Immature natural killer cell (primary cell): ENCODE measurements around the gene MFAP2. TPM values are rescaled to one million over a fixed set of nuclear protein-coding genes. Genes with fewer than 3 reads are reported as not detected.
"Not testable (repeated sequence)": the region's sequence is repeated elsewhere in the genome, so short reads cannot be mapped to it uniquely, and the experiment has no call there.

Source experiments
- DNase-seq, 3 donors: peaks; one replicate each; pipeline ENCODE4 v3.0.0; 2022; ENCODE audit warnings: mixed read lengths in 1 of 3
- H3K27ac Mint-ChIP-seq, 6 donors: one replicate each; pipeline ENCODE4 v1.8.0; 2020; ENCODE audit warnings: mixed read lengths in 6 of 6, mild to moderate bottlenecking in 5 of 6, inconsistent platforms in 4 of 6, moderate library complexity in 3 of 6
- H3K27me3 Mint-ChIP-seq, 3 donors: one replicate each; pipeline ENCODE4 v1.8.0; 2020 to 2021; ENCODE audit warnings: low read depth in 3 of 3, mild to moderate bottlenecking in 3 of 3, mixed read lengths in 3 of 3, moderate library complexity in 3 of 3, inconsistent platforms in 1 of 3
- H3K36me3 Mint-ChIP-seq, 3 donors: one replicate each; pipeline ENCODE4 v1.8.0; 2020; ENCODE audit warnings: mixed read lengths in 3 of 3, inconsistent platforms in 2 of 3, mild to moderate bottlenecking in 2 of 3
- H3K4me1 Mint-ChIP-seq, 2 donors: one replicate each; pipeline ENCODE4 v1.8.0; 2020; ENCODE audit warnings: inconsistent platforms in 2 of 2, mild to moderate bottlenecking in 2 of 2, mixed read lengths in 2 of 2, moderate library complexity in 1 of 2
- H3K4me3 Mint-ChIP-seq, 5 donors: one replicate each; pipeline ENCODE4 v1.8.0; 2020; ENCODE audit warnings: mild to moderate bottlenecking in 5 of 5, mixed read lengths in 5 of 5, inconsistent platforms in 3 of 5, moderate library complexity in 3 of 5
- H3K9me3 Mint-ChIP-seq, 6 donors: one replicate each; pipeline ENCODE4 v1.8.0; 2020; ENCODE audit warnings: mild to moderate bottlenecking in 6 of 6, mixed read lengths in 6 of 6, inconsistent platforms in 4 of 6, moderate library complexity in 3 of 6
- polyA plus RNA-seq, 3 donors: library from polyadenylated mRNA; unstranded; fragments of 300-500 nt; fragmentation: Illumina TruSeq; gene quantifications; one replicate each; pipeline ENCODE4 v1.2.3, GENCODE V29; 2021

MFAP2 gene
- polyA plus RNA-seq, 3 donors from 2014 or later, result not detected

GRCh38 chr1:16938351-16939321, 41.8 kb downstream of the MFAP2 start:
- DNase-seq, result no peak
- H3K9me3 Mint-ChIP-seq, result no peaks in the 10 kb centered on the region
- peaks cover 0 to 2% (median 0%) of the 10 kb centered on the region in 3 donors for H3K27me3 Mint-ChIP-seq
- peak overlapping the region in 1 of 6 donors; percentile 74 for H3K27ac Mint-ChIP-seq
- peaks cover 6 to 15% (median 12%) of the 10 kb centered on the region in 3 donors for H3K36me3 Mint-ChIP-seq
- H3K4me3 Mint-ChIP-seq, result no peak overlapping the region
- H3K4me1 Mint-ChIP-seq, result no peaks in the 10 kb centered on the region

DNA sequence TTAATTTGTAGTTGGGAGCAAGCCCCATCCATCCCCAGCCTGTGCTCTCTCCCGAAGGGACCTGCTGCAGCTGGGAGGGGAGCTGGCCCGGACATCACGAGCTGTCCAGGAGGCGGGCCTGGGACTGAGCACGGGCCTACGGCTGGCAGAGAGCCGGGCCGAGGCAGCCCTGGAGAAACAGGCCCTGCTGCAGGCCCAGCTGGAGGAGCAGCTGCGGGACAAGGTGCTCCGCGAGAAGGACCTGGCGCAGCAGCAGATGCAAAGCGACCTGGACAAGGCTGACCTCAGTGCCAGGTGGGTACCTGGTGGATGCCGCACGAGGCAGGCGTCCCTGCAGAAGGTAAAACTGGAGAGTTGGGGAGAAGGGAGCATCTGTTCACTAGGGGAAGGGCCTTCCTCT, 43.8 kb downstream of the MFAP2 start:
- DNase-seq, H3K9me3 Mint-ChIP-seq, H3K27me3 Mint-ChIP-seq, H3K36me3 Mint-ChIP-seq, H3K27ac Mint-ChIP-seq, H3K4me3 Mint-ChIP-seq, H3K4me1 Mint-ChIP-seq: not testable (repeated sequence)

- DNase-seq, H3K4me3 Mint-ChIP-seq, H3K27ac Mint-ChIP-seq, H3K9me3 Mint-ChIP-seq, H3K4me1 Mint-ChIP-seq, H3K27me3 Mint-ChIP-seq: not testable (repeated sequence)
- peaks cover 4 to 13% (median 9%) of the 10 kb centered on the region in 3 donors for H3K36me3 Mint-ChIP-seq
Observed at GRCh38 chr1:16933945-16934344, 46.5 kb downstream of the MFAP2 start.

DNA sequence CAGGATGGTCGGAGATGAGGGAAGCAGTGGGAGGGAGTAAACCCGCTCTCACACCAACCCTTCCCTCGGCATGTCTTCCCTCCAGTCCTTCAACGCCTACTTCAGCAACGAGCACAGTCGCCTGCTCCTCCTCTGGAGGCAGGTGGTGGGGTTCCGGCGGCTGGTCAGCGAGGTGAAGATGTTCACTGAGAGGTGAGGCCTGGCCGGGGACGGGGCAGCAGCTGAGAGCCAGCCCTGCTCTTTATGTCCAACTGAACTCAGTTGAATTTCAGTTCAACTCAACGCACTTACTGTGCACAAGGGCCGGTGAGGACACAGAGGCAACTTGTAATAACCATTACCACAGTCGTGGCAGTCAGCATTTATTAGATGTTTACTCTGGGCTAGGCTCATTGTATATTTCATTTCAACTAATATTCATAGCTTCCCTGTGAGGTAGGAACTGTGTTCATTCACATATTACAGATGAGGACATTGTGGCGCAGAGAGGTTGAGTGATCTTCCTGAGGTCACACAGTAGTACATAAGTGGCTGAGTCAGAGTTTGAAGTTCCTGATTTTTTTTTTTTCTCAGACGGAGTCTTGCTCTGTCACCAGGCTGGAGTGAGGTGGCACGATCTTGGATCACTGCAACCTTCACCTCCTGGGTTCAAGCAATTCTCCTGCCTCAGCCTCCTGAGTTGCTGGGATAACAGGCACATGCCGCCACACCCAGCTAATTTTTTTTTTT, 49.0 kb downstream of the MFAP2 start:
- not testable (repeated sequence) for H3K4me3 Mint-ChIP-seq, H3K27ac Mint-ChIP-seq, H3K9me3 Mint-ChIP-seq, H3K27me3 Mint-ChIP-seq, H3K4me1 Mint-ChIP-seq, DNase-seq
- H3K36me3 Mint-ChIP-seq, result peaks cover 4 to 13% (median 9%) of the 10 kb centered on the region in 3 donors

DNA sequence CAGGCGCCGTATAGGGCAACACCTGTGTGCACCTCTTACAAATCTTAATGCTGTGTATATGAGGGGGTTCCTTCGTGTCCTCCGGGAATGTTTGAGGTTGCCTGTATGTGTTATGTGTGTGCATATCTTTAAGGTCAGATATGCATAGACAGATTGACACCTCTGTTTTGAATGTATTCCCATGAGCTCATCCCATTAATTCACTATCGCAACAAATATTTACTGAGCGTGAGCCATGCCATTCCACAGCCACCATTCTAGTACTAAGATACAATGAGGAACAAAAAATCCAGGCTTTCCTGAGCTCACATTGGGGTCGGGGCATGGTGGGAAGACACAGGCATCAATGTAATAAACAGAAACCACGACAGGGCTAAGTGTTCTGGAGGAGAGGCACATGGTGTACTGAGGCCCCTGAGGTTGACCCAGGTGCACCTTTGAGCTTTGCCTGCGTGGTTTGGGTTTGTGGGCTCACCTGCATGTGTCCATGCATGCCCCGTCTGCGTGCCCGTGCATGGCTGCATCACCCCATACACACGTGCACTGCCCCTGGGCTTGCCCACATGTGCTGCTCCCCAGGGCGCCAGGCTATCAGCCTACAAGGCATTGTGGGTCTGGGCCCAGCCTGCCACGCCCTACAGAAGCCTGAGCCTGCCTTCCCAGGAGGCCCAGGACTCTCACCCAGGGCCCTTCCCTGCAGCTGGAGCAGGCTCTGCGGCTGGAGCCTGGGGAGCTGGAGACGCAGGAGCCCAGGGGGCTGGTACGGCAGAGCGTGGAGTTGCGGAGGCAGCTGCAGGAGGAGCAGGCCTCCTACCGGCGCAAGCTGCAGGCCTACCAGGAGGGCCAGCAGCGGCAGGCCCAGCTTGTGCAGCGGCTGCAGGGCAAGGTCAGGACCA, 51.0 kb downstream of the MFAP2 start:
- not testable (repeated sequence) for H3K27me3 Mint-ChIP-seq, DNase-seq, H3K36me3 Mint-ChIP-seq, H3K27ac Mint-ChIP-seq, H3K9me3 Mint-ChIP-seq, H3K4me1 Mint-ChIP-seq, H3K4me3 Mint-ChIP-seq

DNA sequence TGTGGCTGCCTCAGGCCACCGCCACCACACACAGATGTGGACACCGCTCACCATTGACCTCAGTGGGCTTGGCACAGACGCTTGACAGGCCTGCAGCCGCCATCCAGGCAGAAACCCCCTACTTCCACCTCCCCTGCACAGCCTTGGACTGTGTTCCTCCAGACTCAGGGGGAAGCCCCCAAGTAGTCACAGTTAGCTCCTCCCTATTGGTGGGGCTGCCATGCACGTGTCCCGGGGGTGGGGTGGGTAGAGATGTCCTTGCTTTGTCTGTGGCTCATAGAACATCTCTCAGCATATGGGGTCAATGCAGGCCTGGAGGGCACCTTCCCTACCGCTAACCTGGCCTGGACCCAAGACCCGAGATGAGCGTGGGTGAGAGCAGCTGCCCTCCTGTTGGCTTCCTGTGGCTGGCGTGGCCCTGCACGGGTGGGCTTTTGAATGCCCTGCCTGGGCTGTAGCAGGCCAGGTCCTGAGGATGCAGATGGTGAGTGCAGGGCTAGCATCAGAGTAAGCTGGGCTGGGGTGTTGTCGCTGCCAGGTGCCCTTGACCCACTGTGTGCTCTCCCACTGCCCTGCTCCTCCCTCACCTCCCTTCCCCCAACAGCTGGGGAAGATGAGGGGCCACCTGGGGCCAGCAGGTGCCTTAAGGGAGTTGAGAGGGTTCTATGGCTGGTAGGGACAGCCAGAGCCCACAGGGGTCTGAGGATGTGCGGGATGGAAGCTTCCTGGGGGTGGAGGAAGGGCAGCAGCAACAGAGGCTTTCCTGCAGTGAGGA, 52.5 kb downstream of the MFAP2 start:
- no peak for DNase-seq
- Mint-ChIP-seq H3K27me3 (no peaks in the 10 kb centered on the region), H3K4me1 (peaks cover 1 to 5% of the 10 kb centered on the region in 2 donors), H3K4me3 (no peak overlapping the region), H3K9me3 (no peaks in the 10 kb centered on the region), H3K27ac (no peak overlapping the region), H3K36me3 (peaks cover 4 to 9% (median 9%) of the 10 kb centered on the region in 3 donors)

DNA sequence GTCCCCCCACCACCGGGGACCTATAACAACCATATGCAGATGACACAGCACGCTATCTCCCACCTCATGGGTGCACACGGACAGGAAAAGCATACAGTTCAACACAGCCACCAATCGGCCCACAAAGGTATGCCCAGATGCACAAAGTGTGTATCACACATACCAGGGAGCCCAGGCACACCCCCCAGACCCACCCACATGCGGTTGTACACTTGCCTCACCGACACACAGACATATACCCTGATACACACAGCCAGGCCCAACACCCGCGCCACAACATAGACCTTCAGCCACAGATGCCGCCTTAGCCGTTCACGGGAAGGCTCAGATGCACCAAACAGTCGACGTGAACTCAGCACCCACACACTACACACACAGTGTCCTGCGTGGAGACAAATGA, 53.2 kb downstream of the MFAP2 start:
- Mint-ChIP-seq H3K36me3 (peaks cover 4 to 9% (median 9%) of the 10 kb centered on the region in 3 donors), H3K4me1 (peaks cover 7 to 12% of the 10 kb centered on the region in 2 donors), H3K27ac (peak overlapping the region in 2 of 6 donors; percentile 36 to 56), H3K27me3 (peaks cover 0 to 2% (median 0%) of the 10 kb centered on the region in 3 donors), H3K9me3 (no peaks in the 10 kb centered on the region), H3K4me3 (peak overlapping the region in 1 of 5 donors; percentile 16)
- DNase-seq, result no peak

DNA sequence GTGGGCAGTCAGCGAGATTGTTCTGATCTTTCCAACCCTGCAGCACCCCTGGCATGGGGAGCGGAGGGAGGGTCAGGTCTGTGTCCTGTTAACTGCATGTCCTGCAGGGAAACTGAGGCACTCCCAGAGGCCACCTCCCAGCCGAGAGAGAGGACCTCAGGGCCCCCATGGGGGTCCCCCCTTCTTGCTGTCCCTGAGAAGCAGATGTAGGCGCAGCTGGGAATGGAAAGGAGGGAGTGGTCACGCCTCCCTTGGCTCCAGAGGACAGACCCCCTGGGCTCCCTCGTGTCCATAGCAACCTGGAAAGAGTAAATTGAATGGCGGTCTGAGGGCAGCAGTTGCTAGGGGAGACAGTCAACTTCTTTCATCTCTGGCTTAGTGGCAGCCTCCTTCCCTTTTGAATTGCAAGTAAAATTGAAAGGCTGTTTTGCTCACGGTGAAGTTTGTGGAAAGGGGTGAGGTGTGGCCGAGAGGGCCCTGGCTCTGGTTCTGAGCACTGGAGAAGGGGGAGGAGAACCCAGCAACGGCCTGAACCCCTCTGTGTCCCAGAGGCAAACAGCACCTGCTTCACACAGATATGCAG, 53.8 kb downstream of the MFAP2 start:
- Mint-ChIP-seq H3K36me3 (peaks cover 3 to 9% (median 8%) of the 10 kb centered on the region in 3 donors), H3K27me3 (peaks cover 0 to 3% (median under 1%) of the 10 kb centered on the region in 3 donors), H3K9me3 (no peaks in the 10 kb centered on the region), H3K4me1 (peaks cover 14 to 18% of the 10 kb centered on the region in 2 donors), H3K4me3 (no peak overlapping the region), H3K27ac (no peak overlapping the region)
- no peak for DNase-seq

- no peak for DNase-seq
- Mint-ChIP-seq H3K27me3 (peaks cover 0 to 3% (median 2%) of the 10 kb centered on the region in 3 donors), H3K9me3 (no peaks in the 10 kb centered on the region), H3K4me3 (no peak overlapping the region), H3K4me1 (peaks cover 21 to 26% of the 10 kb centered on the region in 2 donors), H3K27ac (no peak overlapping the region), H3K36me3 (peaks cover 0 to 3% (median under 1%) of the 10 kb centered on the region in 3 donors)
Observed at GRCh38 chr1:16925635-16926490, 54.6 kb downstream of the MFAP2 start.

DNA sequence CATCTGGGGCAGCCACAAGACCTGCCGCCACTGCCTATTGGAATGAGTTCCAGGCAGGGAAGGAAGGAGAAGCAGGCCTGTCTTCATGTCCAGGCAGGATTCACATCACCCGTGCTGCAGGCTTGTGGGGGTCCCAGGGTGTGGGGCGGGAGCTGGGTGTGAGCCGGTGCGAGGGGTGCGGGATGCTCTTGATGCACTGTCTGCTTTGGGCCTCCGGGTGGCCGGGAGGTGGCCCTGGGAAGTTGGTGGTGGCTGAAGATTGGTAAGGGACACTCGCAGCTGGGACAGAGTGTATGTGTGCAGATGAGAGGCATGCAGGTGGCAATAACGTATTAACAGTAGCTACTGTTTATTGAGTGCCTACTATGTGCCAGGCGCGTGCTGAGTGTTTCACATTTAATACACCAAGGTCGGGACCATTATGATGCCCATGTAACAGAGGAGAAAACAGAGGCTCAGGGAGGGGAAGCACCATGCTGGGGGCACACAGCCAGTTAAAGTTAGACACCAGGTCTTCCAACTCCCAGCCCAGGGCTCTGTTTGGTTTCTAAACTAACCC, 55.4 kb downstream of the MFAP2 start:
- no peaks in the 10 kb centered on the region for H3K9me3 Mint-ChIP-seq
- no peaks in the 10 kb centered on the region for H3K36me3 Mint-ChIP-seq
- H3K4me3 Mint-ChIP-seq, result no peak overlapping the region
- no peak for DNase-seq
- peaks cover 21 to 26% of the 10 kb centered on the region in 2 donors for H3K4me1 Mint-ChIP-seq
- H3K27me3 Mint-ChIP-seq, result peaks cover 0 to 3% (median 2%) of the 10 kb centered on the region in 3 donors
- no peak overlapping the region for H3K27ac Mint-ChIP-seq
